HG02588 (cell line): ENCODE measurements around the gene LRP1.

ENCODE experiments used
- ATAC-seq: cut with Tn5 transposase; IDR thresholded peaks from one replicate; pipeline ENCODE4 v1.9.1; 2021; ENCODE audit warnings: mild to moderate bottlenecking, moderate library complexity; ENCODE audit not compliant: unreplicated experiment

The LRP1 gene

DNA sequence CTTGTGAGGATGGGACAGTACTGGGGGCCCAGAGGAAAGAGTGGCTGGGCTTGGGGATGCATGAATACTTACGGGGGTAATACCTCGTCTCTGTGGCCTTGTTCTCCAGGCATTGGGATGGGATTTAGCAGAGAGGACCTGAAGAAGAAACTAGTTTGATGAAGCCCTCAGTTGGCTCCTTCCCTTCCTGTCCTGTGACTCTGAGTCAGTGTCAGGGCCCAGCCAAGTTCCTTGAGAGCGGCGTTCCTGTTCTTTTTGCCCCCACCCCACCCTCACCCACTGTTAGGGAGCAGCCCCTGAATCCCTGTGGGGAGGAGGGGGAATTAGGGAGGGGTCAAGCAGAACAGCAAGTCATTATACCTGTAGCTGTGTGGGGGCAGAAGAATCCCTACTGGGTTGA is 24.4 kb downstream of the LRP1 start:
- ATAC-seq, result no peak

DNA sequence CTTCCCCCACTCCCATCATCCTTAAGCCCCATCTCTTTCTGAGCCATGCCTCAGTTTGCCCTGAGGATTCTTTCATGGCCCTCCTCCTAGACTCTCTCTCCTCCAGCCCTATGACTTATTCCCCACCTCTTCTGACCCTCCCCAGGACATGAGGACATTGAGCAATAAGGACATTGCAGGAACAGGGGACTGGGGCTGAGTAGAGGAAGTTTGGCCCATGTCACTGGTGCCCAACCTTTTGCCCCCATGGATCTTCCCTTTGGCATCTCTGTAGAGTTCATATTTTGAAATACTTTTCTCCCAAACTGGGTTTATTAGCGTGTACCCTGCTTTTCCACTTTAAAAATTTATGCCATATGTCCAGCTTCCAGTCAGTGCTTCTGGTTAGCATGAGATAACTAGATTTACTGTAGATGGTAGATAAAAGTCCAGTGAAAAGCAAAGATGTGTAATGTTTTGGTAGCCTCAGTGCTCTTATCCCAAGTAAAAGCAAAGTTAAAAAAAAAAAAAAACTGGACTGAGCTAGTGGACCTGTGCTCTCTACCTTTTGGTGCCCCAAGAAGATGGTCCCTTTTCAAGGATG is 25.2 kb downstream of the LRP1 start:
- no peak for ATAC-seq

DNA sequence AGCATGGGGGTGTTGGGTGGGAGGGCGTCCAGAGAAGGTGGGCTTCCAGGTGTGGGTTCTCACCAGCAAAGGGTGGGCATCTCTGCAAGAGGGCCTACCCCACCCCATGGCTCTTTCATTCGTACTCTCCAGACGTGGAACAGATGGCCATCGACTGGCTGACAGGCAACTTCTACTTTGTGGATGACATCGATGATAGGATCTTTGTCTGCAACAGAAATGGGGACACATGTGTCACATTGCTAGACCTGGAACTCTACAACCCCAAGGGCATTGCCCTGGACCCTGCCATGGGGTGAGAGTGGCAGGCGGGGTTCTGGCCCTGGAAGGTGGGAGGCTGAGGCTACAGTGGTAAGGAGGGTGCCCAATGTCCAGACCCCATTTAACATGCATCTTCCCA is 25.8 kb downstream of the LRP1 start:
- ATAC-seq, result no peak

DNA sequence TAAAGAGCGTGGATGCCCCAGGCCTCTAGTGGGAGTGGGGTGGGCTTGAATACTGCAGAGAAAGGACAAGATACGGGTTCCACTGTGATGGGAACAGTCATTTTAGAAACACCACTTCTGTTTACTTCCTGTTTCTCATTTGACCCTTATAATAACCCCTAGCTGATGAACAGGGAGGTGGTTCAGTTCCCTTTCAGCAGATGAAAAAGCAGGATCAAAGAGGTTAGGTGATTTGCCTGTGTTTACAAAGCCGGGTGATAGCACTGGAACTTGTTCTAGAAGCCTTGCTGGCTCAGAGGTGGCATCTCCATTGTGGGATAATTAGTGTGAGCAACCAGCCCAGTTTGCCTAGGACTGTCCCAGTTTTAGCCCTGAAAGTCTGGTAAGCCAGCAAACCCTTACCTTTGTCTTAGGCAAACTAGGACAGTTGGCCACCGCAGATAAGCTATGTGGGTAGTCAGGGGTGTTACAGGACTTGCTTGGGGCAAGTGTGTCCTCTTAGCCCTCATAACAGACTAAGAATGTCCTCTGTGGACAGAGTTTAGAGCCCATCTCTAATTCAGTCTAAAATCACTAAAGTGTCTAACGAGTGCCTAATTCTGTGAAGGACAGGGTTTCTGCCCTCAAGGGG is 26.6 kb downstream of the LRP1 start:
- no peak for ATAC-seq

DNA sequence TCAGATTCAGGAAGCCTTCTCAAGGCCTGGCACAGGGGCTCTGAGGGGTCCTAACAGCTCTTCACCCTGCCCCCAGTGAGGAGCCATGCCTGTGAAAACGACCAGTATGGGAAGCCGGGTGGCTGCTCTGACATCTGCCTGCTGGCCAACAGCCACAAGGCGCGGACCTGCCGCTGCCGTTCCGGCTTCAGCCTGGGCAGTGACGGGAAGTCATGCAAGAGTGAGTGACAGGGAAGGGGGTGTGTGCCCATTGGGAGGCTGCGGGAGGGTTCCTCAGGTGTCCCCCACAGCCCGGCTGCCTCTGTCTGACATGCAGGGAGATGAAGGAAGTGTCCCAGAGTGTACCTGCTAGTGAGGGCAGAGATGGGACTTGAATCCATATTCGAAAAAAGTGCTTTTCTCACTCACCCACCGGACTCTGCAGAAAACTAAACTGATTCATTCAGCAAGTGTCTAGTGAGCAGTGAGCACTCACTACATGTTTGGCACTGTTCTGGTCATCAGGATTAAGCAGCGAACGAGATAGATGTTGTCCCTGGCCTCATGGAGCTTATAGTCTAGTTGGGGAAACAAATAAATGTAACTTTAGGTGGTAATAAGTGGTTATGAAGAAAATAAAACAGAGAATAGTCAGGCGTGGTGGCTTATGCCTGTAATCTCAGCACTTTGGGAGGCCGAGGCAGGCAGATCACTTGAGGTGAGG is 28.6 kb downstream of the LRP1 start:
- no peak for ATAC-seq

DNA sequence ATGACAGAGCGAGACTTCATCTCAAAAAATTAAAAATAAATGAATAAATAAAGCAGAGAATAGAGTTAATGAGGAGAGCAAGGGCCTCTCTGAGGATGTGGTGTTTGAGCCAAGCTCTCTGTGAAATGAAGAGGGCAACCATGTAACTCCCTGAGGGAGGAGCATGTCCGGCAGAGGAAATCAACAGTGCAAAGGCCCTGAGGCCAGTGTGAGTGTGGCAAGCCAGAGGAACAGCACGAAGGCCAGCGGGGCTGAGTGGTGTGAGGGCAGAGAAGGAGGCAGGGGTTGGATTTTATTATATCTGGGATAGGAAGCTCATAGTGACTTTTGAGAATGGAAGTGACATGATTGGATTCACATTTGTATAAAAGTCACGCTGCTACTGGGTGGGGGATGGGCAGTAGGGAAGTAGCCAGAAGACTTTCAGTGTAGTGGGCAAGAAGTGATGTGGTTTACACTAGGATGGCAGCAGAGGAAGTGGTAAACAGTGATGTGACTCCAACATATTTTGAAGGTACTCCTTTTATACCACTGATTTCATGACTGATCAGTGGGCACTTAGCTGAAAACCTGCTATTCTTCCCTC is 29.4 kb downstream of the LRP1 start:
- ATAC-seq, result no peak

DNA sequence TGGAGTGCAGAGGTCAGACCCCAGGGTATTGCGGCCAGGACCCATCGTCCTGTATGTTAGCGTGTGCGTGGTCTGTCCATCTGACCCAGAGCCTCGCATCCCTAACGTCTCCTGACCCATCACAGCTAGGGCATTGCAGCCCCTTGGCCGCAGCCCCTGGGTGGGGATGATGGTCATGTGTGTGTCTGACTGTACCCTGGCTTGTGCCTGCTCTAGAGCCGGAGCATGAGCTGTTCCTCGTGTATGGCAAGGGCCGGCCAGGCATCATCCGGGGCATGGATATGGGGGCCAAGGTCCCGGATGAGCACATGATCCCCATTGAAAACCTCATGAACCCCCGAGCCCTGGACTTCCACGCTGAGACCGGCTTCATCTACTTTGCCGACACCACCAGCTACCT is 29.9 kb downstream of the LRP1 start:
- no peak for ATAC-seq

DNA sequence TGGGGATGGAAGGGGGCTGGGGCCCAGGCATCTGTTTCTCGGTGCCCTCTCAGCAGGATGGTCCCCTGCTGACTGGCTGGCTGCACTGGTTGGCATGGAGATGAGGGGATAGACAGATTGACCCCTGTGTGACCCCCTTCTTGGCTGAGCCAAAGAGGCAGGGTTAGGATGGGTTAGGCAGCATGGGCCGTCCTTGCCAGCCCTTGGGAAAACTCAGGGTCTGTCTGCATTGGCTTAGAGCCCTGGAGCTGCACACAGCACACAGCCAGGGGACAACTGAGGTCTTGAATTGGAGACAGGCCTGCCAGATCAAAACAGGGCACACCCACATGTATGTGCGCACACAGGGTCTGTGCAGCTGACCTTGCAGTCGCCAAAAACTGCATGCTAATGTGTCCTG is 30.4 kb downstream of the LRP1 start:
- ATAC-seq, result no peak

DNA sequence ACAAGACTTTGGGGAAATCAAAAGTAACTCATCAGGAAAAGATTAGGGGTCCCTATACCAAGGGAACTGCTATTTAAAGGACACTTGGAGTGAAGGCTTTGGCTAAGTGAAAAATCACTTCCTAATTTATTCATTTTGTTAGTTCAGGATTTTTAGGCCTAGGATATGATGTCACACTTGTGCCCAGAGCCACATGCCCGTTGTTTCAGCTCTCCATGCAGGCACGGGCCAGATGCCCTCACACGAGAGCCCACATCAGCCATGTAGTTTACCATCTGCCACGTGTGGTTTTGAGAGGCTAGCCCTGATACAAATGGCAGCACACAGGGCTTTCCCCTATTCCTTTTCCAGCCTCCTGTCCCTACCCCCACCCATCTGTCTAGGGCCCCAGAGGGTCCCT is 31.0 kb downstream of the LRP1 start:
- ATAC-seq, result no peak

DNA sequence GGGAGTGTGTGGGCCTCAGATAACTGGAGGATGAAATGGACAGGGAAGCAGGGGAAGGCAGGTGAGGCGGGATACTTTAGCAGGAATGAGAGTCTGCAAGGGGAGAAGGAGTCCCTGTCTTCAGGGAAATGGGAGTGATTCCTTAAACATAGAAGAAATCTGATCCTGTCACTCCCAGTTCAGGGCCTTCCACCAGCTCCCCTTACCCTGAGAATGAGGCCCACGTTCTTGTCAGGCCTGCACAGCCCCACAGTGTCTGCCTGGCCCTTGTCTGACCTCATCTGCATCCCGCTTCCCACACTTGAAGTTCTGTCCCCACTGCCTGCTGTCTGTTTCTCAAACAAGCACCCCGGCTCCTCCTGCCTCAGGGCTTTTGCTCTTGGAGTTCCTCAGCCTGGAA is 31.8 kb downstream of the LRP1 start:
- ATAC-seq, result no peak

DNA sequence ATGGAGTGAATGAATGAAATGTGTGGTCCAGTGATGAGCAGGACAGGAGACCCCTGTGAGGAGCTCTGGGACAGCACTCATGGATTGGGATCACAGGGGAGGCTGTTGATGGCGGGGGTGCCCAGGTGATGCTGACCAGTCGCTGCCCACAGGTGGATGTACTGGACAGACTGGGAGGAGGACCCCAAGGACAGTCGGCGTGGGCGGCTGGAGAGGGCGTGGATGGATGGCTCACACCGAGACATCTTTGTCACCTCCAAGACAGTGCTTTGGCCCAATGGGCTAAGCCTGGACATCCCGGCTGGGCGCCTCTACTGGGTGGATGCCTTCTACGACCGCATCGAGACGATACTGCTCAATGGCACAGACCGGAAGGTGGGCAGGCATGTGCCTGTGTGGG is 32.5 kb downstream of the LRP1 start:
- ATAC-seq, result no peak

DNA sequence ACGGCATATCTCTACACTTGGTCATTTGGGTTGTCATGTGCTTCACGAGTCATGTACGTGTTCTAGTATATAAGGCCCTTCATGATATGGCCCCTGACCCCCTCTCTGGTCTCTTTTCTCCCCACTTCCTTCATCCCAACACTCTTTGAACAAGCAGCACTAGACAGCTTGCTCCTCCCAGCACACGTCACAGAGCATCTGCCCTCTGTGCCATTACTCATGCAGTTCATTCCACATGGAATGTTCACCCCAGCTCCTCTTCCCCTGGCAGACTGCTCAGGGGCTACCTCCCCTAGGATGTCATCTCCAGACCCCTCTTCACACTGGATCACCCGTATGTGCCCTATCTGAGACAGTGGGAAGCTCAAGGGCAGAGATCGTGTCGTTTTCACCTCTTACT is 33.2 kb downstream of the LRP1 start:
- no peak for ATAC-seq

DNA sequence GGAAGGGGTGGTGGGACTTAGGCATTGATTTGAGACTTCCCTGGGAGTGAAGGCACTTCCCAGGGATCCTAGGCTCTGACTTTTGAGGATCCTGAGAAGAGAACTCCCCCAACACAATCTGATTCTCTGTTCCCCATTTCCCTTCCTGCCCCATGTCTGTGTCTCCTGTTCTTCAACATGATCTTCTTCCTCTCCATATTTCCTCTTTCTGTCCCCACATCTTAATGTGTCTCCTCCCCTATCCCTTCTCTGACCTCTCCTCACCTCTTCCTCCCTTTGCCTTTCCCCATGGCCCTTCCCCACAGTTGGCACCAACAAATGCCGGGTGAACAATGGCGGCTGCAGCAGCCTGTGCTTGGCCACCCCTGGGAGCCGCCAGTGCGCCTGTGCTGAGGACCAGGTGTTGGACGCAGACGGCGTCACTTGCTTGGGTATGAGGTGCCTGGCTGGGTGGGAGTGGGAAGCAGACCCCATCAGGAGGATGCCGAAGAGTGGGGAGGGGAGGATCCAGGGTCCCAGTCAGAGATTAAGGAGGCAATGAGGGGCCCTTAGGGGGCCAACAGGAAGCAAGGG is 34.4 kb downstream of the LRP1 start:
- no peak for ATAC-seq

DNA sequence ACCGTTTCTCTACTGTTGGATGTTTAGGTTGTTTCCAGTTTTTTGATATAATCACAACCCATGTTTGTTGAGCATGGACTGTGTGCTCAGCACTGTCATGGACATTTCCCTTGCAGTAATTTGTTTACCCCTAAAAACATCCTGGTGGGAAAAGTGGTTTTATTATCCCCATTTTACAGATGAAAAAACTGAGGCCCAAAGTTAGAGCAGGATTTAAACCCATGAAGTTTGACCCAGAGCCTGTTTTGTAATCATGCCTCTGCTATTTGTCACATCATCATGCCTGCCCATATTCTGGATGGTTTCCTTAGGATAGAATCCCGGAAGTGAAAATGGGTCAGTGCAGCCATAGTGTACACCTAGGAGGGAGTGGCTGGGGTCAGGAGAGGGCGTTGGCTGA is 36.2 kb downstream of the LRP1 start:
- ATAC-seq, result no peak

DNA sequence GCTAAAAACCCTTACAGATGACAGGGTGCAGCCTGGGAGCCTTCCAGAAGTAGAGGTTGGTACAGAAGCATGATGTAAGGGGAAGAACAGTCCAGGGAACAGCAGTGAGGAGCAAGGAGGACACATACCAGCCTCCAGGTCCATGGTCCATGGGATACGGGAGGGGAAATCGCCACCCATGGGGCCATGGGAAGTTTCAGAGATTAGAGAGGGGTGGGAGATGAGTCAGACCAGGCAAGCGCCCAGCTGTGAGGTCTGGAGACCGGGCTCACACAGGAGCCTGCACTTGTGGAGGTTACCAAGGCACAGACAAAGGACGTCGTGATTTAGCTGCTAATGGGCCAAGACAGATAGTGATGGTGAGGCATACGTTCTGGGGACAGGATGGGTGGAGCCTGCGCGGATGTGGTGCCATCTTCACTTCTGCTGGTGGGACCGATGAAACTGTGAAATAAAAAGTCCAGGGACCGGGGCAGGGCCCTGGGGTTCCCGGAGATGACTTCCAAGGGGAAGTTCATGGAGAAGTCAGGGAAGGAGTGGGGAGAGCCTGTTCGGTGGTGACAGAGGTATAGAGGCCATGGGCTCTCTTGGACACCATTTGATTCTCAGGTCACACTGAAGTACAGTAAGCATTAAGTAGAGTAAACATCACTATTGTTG is 36.8 kb downstream of the LRP1 start:
- no peak for ATAC-seq

DNA sequence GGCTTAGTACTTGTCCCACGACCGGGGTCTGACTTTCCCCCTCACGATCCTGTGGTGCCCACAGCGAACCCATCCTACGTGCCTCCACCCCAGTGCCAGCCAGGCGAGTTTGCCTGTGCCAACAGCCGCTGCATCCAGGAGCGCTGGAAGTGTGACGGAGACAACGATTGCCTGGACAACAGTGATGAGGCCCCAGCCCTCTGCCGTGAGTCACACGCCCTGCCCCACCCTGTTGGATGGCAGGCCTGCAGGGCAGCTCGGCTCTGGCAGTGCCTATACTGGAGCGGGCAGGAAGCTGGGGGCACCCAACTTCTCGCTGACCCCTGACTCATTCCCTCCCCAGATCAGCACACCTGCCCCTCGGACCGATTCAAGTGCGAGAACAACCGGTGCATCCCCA is 37.5 kb downstream of the LRP1 start:
- no peak for ATAC-seq

DNA sequence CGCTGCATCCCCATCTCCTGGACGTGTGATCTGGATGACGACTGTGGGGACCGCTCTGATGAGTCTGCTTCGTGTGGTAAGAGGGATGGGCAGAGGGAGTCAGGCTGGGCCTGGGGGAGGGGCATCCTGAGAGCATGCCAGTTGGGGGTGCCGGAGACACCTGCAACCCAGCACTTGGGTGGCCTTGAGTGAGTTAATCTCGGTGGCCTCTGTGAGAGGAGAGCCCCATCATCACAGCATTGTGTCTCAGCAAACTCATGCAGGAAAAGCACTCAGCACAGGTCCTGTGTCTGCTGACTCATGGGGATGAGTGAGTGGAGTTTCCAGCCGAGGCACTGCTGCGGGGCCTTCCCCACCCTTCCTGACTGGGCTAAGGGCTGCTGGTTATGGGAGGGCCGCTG is 38.7 kb downstream of the LRP1 start:
- no peak for ATAC-seq

DNA sequence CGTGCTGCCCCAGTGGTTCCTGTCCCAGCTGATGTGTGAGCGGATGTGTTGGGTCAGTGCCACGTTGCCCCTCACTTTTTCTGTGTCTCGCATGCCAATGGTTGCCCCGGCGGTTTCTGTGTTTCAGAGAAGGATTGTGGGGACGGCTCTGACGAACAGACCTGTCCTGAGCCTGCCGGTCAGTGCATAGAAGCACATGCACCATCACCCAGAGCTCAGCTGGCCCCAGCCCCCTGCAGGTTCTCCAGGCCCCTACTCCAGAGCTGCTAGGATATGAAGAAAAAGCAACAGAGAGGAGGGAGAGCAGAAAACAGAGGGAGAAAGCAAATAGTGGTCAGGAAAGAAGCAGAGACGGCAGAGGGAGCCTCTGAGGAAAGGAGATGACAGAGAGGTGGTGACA is 39.8 kb downstream of the LRP1 start:
- ATAC-seq, result no peak

DNA sequence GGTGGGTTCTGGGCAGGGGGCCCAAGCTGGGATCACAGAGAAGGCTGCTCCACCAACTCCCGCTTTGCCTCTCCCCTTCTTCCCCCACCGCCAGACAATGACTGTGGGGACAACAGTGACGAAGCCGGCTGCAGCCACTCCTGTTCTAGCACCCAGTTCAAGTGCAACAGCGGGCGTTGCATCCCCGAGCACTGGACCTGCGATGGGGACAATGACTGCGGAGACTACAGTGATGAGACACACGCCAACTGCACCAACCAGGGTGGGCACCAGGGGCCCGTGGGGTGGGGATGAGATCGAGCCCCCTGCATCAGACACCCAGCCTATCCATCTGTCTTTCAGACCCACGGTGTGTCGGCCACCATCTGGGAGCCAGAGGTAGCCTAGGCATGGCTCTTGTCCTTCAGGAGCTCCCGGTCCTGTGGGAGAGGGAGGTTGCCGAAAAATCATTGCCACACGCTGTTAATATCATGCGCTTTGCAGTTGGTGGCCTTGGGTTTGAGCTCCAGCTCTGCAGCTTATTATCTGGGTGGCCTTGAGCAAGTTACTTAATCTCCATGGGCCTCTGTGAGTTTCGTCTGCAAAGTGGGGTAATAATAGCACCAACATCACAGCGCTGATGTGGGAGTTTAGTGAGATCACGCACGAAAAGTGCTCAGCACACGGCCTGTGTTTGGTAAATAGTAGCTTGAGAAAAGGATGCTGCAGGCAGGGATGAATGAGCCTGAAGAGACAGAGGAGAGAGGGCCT is 40.9 kb downstream of the LRP1 start:
- no peak for ATAC-seq

DNA sequence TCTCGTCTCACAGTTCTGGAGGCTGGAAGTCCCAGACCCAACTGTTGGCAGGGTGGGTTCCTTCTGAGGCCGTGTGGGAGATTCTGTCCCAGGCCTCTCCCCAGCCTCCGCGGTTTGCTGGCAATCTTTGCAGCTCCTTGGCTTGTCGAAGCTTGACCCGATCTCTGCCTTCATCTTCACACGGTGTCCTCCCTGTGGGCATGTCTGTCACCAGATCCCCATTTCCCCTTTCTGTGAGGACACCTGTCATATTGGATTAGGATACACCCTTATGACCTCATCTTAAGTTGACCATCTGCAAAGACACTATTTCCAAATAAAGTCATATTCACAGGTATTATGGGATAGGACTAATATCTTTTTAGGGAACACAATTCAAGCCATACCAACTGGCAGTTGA is 41.7 kb downstream of the LRP1 start:
- no peak for ATAC-seq

DNA sequence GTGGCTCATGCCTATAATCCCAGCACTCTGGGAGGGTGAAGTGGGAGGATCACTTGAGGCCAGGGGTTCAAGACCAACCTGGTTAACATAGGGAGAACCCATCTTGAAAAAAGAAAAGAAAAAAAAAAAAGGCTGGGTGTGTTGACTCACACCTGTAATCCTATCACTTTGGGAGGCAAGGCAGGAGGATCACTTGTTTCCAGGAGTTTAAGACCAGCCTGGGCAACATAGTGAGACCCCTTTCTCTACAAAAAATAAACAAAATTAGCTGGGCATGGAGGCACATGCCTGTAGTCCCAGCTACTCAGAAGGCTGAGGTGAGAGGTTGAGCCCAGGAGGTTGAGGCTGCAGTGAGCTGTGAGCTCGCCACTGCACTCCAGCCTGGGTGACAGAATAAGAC is 42.1 kb downstream of the LRP1 start:
- no peak for ATAC-seq
